GM12801 (cell line): ENCODE results near the gene P2RX2.

Source experiments
- TF ChIP-seq, protein P1 (sequence below): IDR thresholded peaks from one replicate; pipeline ENCODE4 v1.5.1; 2011; ENCODE audit warnings: control low read depth; ENCODE audit not compliant: insufficient read length; ENCODE audit errors: extremely low read depth

The P2RX2 gene

DNA sequence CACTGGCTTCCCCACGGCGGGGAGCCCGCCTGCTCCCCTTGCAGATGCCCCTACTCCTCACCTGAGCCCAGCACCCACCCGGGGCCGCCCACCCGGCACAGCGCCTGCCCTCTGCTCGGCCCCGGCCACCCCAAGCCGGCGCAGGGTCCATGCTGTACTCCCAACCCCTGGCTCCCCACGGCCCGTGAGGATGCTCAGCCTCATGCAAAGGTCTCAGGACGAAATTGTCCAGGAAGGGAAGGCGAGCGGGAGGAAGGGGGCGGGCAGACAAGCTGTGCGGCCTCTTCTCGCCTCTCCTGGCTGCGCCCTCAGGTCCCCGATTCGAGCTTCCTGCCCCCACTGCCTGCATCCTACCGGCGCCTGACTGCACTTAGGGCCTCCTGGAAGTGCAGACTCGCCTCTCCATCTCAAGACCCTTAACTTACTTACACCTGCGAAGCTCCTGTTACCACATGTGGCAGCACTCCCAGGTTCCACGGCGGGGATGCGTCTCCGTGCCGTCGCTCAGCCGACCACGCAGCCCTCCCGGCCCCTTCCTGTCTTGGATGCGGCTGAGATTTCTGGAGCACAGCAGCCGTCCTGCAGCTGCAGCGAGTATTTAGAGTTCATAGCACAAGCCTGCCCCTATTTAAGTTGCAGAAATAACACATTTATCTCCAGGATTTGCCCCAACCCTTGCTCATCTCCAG, 26.1 kb upstream of the P2RX2 start:
- TF ChIP-seq, protein P1, sequence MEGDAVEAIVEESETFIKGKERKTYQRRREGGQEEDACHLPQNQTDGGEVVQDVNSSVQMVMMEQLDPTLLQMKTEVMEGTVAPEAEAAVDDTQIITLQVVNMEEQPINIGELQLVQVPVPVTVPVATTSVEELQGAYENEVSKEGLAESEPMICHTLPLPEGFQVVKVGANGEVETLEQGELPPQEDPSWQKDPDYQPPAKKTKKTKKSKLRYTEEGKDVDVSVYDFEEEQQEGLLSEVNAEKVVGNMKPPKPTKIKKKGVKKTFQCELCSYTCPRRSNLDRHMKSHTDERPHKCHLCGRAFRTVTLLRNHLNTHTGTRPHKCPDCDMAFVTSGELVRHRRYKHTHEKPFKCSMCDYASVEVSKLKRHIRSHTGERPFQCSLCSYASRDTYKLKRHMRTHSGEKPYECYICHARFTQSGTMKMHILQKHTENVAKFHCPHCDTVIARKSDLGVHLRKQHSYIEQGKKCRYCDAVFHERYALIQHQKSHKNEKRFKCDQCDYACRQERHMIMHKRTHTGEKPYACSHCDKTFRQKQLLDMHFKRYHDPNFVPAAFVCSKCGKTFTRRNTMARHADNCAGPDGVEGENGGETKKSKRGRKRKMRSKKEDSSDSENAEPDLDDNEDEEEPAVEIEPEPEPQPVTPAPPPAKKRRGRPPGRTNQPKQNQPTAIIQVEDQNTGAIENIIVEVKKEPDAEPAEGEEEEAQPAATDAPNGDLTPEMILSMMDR, result no peak

DNA sequence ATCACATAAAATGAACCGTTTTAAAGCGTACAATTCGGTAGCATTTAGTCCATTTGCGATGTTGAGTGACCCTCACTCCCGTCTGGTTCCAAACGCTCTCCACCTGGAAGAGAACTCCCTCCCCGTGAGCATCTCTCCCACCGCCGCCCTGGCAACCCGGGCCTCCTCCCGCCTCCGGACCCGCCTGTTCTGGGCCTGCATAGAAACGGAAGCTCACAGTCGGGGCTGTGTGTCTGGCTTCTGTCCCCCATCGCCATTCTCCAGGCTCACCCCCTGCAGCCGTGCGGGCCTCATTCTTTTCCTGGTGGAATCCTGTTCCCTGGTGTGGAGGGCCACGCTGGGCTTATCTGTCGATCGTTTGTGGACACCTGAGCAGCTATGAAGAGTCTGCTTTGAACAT, 25.5 kb upstream of the P2RX2 start:
- TF ChIP-seq, protein P1, result no peak

DNA sequence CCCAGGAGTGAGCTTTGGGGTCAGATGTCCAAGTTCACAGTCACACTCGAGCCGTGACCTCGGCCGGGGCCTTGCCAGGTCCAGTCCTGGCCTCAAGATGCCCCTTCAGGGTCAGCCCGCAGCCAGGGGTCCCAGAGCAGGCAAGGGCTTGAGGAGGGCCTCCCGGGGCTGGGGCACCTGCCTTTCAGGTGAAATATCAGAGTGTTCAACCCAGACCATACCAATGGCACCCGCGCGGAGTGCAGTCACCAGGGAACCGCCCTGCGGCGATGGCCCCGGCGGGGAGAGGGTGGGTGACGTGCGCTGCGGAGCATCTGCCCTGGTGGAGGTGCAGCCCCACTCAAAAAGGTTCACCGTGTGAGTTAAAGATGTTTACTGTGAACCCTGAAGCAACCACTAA, 25.1 kb upstream of the P2RX2 start:
- TF ChIP-seq, protein P1, result no peak

DNA sequence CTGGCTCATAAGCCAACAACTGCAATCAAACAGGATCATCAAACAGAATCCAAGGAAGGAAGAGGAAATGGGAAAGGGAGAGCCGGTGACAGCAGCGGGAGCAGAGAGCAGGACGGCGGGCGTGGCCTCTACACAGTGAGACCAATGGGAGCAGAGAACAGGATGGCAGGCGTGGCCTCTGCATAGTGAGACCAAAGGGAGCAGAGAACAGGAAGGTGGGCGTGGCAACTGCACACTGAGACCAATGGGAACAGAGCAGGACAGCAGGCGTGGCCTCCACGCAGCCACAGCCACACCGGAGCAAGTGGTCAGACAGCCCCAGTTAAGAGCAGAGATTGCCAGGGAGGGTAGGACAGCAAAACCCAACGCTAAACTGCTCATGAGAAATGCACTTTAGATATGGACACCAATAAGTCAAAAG, 24.6 kb upstream of the P2RX2 start:
- TF ChIP-seq, protein P1, result no peak

DNA sequence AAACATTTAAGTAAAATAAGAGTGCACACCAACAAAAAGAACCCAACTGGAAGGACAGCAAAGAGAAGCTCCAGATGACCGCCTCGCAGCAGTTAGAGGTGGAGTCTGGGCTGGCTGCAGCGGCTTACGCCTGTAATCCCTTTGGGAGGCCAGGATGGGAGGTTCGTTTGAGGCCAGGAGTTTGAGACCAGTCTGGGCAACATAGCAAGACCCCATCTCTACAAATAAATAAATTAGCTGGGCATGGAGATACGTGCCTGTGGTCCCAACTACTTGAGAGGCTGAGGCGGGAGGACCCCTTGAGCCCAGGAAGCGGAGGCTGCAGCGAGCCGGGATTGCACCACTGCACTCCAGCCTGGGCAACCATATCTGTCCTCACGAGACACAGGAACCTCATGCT, 23.4 kb upstream of the P2RX2 start:
- TF ChIP-seq, protein P1, result no peak

DNA sequence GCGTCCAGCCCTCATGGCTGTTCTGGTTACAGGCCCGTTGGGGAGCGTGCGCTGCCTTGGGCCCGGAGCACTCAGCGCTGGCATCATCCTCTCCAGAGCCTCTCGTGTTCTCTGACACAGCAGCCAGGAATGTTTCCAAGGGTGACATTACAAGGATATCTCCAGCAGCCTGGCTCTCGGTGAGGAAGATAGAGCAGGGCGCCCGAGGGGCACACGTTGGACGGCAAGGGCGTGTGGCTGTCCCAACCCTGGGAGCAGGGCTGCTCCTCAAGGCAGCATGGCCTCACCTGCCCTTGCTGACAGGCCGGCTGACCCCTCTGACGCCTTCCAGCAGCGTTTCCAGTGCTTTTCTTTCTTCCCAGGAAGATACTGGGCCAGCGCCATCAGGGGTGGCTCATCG, 22.6 kb upstream of the P2RX2 start:
- TF ChIP-seq, protein P1, result no peak

DNA sequence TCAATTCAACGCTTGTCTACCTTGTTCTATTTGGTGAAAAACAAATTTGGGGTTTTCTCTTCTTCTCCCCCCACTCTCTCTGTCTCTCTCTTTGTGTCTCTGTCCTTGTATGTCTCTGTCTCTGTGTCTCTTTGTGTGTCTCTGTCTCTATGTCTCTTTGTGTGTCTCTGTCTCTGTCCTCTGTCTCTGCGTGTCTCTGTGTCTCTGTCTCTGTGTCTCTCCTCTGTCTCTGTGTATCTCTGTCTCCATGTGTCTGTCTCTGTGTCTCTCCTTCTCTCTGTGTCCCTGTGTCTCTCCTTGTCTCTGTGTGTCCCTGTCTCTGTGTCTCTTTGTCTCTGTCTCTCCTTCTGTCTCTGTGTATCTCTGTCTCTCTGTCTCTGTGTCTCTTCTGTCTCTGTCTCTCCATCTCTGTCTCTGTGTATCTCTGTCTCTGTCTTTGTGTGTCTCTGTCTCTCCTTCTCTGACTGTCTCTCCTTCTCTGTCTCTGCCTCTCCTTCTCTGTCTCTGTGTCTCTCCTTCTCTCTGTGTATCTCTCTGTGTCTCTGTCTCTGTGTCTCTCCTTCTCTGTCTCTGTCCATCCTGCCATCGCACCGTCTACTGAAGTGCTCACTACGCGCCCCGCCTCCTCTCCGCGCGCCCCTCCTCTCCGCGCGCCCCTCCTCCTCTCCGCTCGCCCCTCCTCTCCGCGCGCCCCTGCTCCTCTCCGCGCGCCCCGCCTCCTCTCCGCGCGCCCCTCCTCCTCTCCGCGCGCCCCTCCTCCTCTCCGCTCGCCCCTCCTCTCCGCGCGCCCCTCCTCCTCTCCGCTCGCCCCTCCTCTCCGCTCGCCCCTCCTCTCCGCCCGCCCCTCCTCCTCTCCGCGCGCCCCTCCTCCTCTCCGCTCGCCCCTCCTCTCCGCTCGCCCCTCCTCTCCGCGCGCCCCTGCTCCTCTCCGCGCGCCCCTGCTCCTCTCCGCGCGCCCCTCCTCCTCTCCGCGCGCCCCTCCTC, 21.0 kb upstream of the P2RX2 start:
- TF ChIP-seq, protein P1, result no peak
